BJ (cell line): ENCODE results near the gene CCDC192. TPM values are rescaled to one million over a fixed set of nuclear protein-coding genes. Genes with fewer than 3 reads are reported as not detected.

ENCODE experiments used
- CTCF ChIA-PET: fragments of 350-600 bp; formaldehyde crosslinking; extraction: SDS; loops from one replicate; lab custom pipeline; 2021; ENCODE audit warnings: antibody characterized with exemption, inconsistent platforms; lab: Yijun Ruan, JAX
- POLR2A ChIA-PET: fragments of 300-600 bp; sonication (Branson Sonifier 250); formaldehyde crosslinking; extraction: SDS; loops from one replicate; lab custom pipeline; 2021; ENCODE audit warnings: antibody characterized with exemption; lab: Charles Lee
- DNase-seq: peaks from one replicate; pipeline ENCODE4 v3.0.0-alpha.2; 2011; ENCODE audit warnings: low read depth
- H3K27me3 ChIP-seq: 2 replicates; pipeline ENCODE4 v1.6.0; 2011; ENCODE audit warnings: low read length; ENCODE audit not compliant: control insufficient read depth, insufficient read depth
- H3K36me3 ChIP-seq: 2 replicates; pipeline ENCODE4 v1.5.1; 2011; ENCODE audit warnings: low read length; ENCODE audit not compliant: control insufficient read depth, insufficient read depth
- H3K4me3 ChIP-seq: 2 replicates; pipeline ENCODE4 v1.5.1; 2011; ENCODE audit warnings: low read depth, mild to moderate bottlenecking, control low read depth, low read length
- polyA plus RNA-seq: library from polyadenylated mRNA; depleted of rRNA; stranded (reverse); fragments of >200 nt; gene quantifications from 2 replicates; pipeline ENCODE4 v1.2.3, GENCODE V29; 2011
- TF ChIP-seq, protein P1 (sequence below): IDR thresholded peaks from 2 replicates; pipeline ENCODE4 v1.5.1; 2011; ENCODE audit warnings: low read depth, mild to moderate bottlenecking, control low read depth, inconsistent platforms, low read length, moderate library complexity; ENCODE audit not compliant: insufficient read depth

Gene CCDC192
- polyA plus RNA-seq, 1 experiment = not detected

DNA sequence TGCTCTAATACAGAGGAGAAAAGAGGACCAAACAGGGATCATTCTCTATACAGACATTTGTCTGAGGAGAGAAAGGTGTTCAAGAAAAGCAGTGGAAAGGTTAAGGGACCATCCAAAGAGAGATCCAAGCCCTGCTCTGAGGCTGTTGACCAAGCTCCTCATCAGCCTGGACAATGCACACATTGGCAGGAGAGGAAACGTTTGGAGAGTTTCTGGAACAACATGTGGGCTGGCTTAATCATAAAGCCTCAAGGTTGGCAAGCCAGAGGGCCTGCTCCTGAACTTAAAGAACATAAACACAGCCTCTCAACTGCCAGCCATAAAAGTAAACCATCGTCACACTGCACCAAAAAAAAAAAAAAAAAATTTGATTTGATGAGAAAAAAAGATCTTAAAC is 196.0 kb downstream of the CCDC192 start:
- POLR2A ChIA-PET = interaction anchor here (0.8 kb wide), 1 partner anchor 154 kb away, joined by 8 read pairs; no protein-coding TSS in a partner anchor
- no peaks in the 10 kb centered on the region for H3K36me3 ChIP-seq
- TF ChIP-seq, protein P1, sequence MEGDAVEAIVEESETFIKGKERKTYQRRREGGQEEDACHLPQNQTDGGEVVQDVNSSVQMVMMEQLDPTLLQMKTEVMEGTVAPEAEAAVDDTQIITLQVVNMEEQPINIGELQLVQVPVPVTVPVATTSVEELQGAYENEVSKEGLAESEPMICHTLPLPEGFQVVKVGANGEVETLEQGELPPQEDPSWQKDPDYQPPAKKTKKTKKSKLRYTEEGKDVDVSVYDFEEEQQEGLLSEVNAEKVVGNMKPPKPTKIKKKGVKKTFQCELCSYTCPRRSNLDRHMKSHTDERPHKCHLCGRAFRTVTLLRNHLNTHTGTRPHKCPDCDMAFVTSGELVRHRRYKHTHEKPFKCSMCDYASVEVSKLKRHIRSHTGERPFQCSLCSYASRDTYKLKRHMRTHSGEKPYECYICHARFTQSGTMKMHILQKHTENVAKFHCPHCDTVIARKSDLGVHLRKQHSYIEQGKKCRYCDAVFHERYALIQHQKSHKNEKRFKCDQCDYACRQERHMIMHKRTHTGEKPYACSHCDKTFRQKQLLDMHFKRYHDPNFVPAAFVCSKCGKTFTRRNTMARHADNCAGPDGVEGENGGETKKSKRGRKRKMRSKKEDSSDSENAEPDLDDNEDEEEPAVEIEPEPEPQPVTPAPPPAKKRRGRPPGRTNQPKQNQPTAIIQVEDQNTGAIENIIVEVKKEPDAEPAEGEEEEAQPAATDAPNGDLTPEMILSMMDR = no peak
- CTCF ChIA-PET = interaction anchor here (1.2 to 3.7 kb wide), 6 partner anchors 8 to 302 kb away, joined by 3 to 14 read pairs (median 4); no protein-coding TSS in a partner anchor
- no peak for DNase-seq
- H3K27me3 ChIP-seq = no peaks in the 10 kb centered on the region
- no peak overlapping the region for H3K4me3 ChIP-seq

DNA sequence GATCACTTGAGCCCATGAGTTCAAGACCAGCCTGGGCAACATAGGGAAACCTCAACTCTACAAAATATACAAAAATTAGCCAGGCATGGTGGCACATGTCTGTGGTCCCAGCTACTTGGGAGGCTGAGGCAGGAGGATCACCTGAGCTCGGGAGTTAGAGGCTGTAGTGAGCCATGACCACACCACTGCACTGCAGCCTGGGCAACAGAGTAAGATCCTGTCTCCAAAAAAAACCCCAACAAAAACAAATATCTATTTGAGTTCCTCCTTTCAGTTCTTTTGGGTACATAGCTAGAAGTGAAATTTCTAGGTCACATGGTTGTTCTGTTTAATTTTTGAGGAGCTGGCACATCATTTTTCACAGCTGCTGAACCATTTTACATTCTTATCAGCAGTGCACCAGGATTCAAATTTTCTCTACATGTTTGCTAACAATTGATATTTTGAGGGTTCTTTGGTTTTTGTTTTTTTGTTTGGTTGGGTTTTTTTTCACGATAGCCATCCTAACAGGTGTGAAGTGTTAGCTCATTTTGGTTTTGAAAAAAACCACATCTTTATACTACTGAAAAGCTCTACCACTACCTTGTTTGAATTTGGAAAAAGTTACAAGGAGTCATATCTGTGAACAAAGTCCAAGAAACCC is 203.5 kb downstream of the CCDC192 start:
- CTCF ChIA-PET = interaction anchor here (1.1 kb wide), 1 partner anchor 8 kb away, joined by 3 read pairs; no protein-coding TSS in a partner anchor

DNA sequence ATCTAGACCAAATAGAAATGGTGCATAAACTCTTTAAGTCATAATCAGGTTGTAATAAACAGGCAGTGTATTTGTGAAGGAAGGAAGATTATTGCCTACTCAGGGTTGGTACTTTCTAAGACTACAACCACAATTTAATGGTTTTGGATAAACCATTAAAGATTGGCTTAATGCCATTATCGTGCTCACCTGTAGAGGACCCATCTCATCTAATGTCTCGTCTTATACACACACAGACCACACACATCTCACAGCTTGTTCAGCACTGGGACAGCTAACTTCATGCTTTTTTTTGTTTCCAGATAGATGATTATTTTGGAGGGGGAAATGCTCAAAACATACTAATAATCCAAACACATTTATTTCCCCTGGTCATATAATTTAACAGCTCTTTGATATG is 204.7 kb downstream of the CCDC192 start:
- TF ChIP-seq, protein P1 = no peak
- H3K27me3 ChIP-seq = no peaks in the 10 kb centered on the region
- CTCF ChIA-PET = interaction anchor here (0.9 to 1.8 kb wide), 3 partner anchors 9 to 174 kb away, joined by 3 to 7 read pairs (median 3); no protein-coding TSS in a partner anchor
- POLR2A ChIA-PET = no interaction called here
- no peaks in the 10 kb centered on the region for H3K36me3 ChIP-seq
- DNase-seq = no peak
- H3K4me3 ChIP-seq = no peak overlapping the region

More for the DNA sequence above, 203.5 kb downstream of the CCDC192 start:
- DNase-seq = no peak
- H3K27me3 ChIP-seq = no peaks in the 10 kb centered on the region
- POLR2A ChIA-PET = no interaction called here
- no peak overlapping the region for H3K4me3 ChIP-seq
- H3K36me3 ChIP-seq = no peaks in the 10 kb centered on the region
- TF ChIP-seq, protein P1 = no peak

DNA sequence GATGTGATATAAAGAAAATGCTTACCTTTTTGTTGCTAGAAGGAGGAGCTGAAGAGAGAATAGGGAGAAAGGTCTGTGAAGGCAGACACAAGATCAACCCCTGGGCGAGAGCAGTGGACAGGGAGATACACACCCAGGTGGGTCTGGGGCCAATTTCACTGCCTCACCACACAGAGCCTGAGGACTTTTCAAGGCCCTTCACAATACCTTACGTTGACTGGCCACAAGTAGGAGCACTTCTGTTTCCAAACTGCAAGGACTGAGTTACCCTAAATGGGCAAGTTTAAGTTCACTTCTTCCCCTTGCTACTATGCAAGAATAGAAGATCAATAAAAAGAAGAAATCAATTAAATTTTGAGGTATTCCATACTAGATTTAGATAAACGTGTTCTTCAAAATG is 205.9 kb downstream of the CCDC192 start:
- POLR2A ChIA-PET = no interaction called here
- no peaks in the 10 kb centered on the region for H3K27me3 ChIP-seq
- DNase-seq = no peak
- no peaks in the 10 kb centered on the region for H3K36me3 ChIP-seq
- CTCF ChIA-PET = interaction anchor here (0.8 to 1.8 kb wide), 6 partner anchors 8 to 173 kb away, joined by 3 to 7 read pairs (median 4); no protein-coding TSS in a partner anchor
- H3K4me3 ChIP-seq = no peak overlapping the region
- TF ChIP-seq, protein P1 = peak; percentile 78

DNA sequence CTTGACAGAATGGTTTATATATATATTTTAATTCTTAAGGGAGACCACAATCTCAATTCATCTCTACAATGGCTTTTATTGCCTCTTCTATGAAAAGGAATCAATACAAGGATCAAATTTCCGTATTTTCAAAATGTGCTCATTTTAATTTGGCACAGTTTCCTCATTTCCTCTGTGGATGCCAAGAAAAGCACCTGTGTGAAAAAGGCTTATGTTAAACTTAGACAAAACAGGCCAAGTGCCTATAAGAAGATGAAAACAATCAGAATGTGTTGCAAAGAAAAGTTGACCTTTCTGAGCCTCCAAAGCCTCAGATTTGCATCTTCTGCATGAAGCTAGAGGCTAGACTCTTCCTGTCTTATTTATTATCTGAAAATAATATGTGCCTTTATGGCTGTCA is 206.6 kb downstream of the CCDC192 start:
- DNase-seq = no peak
- Histone ChIP-seq H3K4me3 (no peak overlapping the region), H3K27me3 (no peaks in the 10 kb centered on the region), H3K36me3 (no peaks in the 10 kb centered on the region)
- ChIA-PET POLR2A (no interaction called here), CTCF (interaction anchor here (0.6 to 1.8 kb wide), 6 partner anchors 10 to 292 kb away, joined by 3 to 7 read pairs (median 4); no protein-coding TSS in a partner anchor)
- TF ChIP-seq, protein P1 = no peak
